ENCODE measurements around the gene LMBR1L. TPM values are rescaled to one million over a fixed set of nuclear protein-coding genes. Genes with fewer than 3 reads are reported as not detected.
A peak's percentile ranks its signal among the peaks of the same experiment; 100 is the strongest.

The LMBR1L gene
- total and polyA plus RNA-seq, 10 of the 15 experiments (the other 5 are each of a cell fraction or from before 2014, with no cell fraction given), result 2.1 to 42.6 (median 20.0) TPM

DNA sequence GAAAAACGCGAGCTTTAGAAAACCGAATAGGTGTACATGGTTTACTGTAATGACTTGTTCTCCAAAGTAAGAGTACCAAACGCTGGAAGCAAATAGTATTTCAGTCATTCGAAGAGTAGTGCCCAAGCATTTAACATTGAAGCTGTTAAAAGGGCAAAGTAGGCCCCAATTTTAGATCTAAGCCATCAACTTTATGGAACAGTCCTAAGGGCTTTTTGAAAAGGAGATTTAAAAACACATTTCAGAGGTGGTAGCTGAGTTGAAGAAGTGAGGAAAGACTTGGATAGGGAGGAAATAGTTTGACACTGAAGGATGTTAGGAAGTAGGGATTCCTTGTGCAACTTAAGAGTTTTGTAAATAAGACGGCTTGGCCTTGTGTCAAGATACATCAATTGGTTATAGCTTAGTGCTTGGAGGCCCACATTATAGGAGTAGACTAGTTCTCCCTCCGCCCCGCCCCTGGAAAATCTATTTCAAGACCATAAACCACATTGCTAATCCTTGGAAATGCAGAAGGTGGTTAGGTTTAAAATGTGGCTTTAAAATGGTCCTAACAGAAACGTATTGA lies 21.3 kb upstream of the LMBR1L start (continued):
- TF ChIP-seq EGR1 (IDR thresholded peaks at IDR 0.05; ENCODE audit: borderline replicate concordance in 1 of 2, low read depth in 2 of 2, low read length in 2 of 2) (no peak), SREBF2 (IDR thresholded peaks at IDR 0.05; ENCODE audit: low read length) (no peak), ZSCAN29 (IDR thresholded peaks at IDR 0.05) (no peak), FOXK2 (IDR thresholded peaks at IDR 0.05) (no peak), PML (IDR thresholded peaks at IDR 0.05; ENCODE audit: low read length) (0 out of 2 replicates have a peak, but pooled peaks have one; percentile 4), POLR2AphosphoS5 (IDR thresholded peaks at IDR 0.05; ENCODE audit: low read length) (no peak), BCLAF1 (IDR thresholded peaks at IDR 0.05) (no peak), POLR2A (IDR thresholded peaks at IDR 0.05; ENCODE audit: low read depth, low read length) (no peak), MLLT1 (IDR thresholded peaks at IDR 0.05) (0 out of 2 replicates have a peak, but pooled peaks have one; percentile 47), TARDBP (IDR thresholded peaks at IDR 0.05; ENCODE audit: borderline replicate concordance) (no peak), PAX8 (IDR thresholded peaks at IDR 0.05) (no peak), MTA3 (IDR thresholded peaks at IDR 0.05; ENCODE audit: borderline replicate concordance, low read length) (no peak), KAT2A (conservative IDR thresholded peaks at IDR 0.05; ENCODE audit: control insufficient read depth, low read depth, low read length) (no peak), RUNX3 (IDR thresholded peaks at IDR 0.05; ENCODE audit: low read length) (peak; percentile 33; the same call in 1 of the 2 replicates)
- TF ChIP-seq, protein P1, sequence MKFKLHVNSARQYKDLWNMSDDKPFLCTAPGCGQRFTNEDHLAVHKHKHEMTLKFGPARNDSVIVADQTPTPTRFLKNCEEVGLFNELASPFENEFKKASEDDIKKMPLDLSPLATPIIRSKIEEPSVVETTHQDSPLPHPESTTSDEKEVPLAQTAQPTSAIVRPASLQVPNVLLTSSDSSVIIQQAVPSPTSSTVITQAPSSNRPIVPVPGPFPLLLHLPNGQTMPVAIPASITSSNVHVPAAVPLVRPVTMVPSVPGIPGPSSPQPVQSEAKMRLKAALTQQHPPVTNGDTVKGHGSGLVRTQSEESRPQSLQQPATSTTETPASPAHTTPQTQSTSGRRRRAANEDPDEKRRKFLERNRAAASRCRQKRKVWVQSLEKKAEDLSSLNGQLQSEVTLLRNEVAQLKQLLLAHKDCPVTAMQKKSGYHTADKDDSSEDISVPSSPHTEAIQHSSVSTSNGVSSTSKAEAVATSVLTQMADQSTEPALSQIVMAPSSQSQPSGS (IDR thresholded peaks at IDR 0.05; ENCODE audit: low read length), result no peak
- TF ChIP-seq, protein P2, sequence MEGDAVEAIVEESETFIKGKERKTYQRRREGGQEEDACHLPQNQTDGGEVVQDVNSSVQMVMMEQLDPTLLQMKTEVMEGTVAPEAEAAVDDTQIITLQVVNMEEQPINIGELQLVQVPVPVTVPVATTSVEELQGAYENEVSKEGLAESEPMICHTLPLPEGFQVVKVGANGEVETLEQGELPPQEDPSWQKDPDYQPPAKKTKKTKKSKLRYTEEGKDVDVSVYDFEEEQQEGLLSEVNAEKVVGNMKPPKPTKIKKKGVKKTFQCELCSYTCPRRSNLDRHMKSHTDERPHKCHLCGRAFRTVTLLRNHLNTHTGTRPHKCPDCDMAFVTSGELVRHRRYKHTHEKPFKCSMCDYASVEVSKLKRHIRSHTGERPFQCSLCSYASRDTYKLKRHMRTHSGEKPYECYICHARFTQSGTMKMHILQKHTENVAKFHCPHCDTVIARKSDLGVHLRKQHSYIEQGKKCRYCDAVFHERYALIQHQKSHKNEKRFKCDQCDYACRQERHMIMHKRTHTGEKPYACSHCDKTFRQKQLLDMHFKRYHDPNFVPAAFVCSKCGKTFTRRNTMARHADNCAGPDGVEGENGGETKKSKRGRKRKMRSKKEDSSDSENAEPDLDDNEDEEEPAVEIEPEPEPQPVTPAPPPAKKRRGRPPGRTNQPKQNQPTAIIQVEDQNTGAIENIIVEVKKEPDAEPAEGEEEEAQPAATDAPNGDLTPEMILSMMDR (IDR thresholded peaks at IDR 0.05 in 2 of 3, conservative IDR thresholded peaks at IDR 0.05 in 1 of 3; ENCODE audit: control insufficient read depth in 2 of 3, extremely low read depth in 1 of 3, insufficient read depth in 1 of 3, low read depth in 3 of 3, low read length in 3 of 3), result no peak
- TF ChIP-seq, protein P3, sequence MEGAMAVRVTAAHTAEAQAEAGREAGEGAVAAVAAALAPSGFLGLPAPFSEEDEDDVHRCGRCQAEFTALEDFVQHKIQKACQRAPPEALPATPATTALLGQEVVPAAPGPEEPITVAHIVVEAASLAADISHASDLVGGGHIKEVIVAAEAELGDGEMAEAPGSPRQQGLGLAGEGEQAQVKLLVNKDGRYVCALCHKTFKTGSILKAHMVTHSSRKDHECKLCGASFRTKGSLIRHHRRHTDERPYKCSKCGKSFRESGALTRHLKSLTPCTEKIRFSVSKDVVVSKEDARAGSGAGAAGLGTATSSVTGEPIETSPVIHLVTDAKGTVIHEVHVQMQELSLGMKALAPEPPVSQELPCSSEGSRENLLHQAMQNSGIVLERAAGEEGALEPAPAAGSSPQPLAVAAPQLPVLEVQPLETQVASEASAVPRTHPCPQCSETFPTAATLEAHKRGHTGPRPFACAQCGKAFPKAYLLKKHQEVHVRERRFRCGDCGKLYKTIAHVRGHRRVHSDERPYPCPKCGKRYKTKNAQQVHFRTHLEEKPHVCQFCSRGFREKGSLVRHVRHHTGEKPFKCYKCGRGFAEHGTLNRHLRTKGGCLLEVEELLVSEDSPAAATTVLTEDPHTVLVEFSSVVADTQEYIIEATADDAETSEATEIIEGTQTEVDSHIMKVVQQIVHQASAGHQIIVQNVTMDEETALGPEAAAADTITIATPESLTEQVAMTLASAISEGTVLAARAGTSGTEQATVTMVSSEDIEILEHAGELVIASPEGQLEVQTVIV (IDR thresholded peaks at IDR 0.05; ENCODE audit: borderline replicate concordance, partially characterized antibody), result no peak
- TF ChIP-seq, protein P4, sequence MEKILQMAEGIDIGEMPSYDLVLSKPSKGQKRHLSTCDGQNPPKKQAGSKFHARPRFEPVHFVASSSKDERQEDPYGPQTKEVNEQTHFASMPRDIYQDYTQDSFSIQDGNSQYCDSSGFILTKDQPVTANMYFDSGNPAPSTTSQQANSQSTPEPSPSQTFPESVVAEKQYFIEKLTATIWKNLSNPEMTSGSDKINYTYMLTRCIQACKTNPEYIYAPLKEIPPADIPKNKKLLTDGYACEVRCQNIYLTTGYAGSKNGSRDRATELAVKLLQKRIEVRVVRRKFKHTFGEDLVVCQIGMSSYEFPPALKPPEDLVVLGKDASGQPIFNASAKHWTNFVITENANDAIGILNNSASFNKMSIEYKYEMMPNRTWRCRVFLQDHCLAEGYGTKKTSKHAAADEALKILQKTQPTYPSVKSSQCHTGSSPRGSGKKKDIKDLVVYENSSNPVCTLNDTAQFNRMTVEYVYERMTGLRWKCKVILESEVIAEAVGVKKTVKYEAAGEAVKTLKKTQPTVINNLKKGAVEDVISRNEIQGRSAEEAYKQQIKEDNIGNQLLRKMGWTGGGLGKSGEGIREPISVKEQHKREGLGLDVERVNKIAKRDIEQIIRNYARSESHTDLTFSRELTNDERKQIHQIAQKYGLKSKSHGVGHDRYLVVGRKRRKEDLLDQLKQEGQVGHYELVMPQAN (conservative IDR thresholded peaks at IDR 0.05), result no peak

Measured in GM12878 (cell line).